ENCODE data around the gene IPO11. TPM values are rescaled to one million over a fixed set of nuclear protein-coding genes. Genes with fewer than 3 reads are reported as not detected.
"Not testable (repeated sequence)": the region's sequence is repeated elsewhere in the genome, so short reads cannot be mapped to it uniquely, and the experiment has no call there.

The IPO11 gene
- total RNA-seq, 1 donor from 2014 or later: 30.3 TPM

- not testable (repeated sequence) for H3K36me3 ChIP-seq (ENCODE audit: control insufficient read depth in 3 of 3, insufficient read depth in 3 of 3, low read length in 3 of 3); H3K4me3 ChIP-seq (ENCODE audit: low read length in 3 of 3); H3K4me1 ChIP-seq (ENCODE audit: control insufficient read depth in 3 of 3, insufficient read depth in 3 of 3, low read length in 3 of 3); H3K9ac ChIP-seq (ENCODE audit: low read depth in 1 of 3, low read length in 3 of 3); H3K9me3 ChIP-seq (ENCODE audit: control insufficient read depth in 3 of 3, low read length in 3 of 3); H3K27me3 ChIP-seq (ENCODE audit: control insufficient read depth in 3 of 3, insufficient read depth in 3 of 3, low read length in 3 of 3); H3K27ac ChIP-seq (ENCODE audit: low read depth, low read length)
These were observed 211.9 kb downstream of the IPO11 start for GRCh38 chr5:62624436-62624835.

GRCh38 chr5:62626534-62626933 lies 214.0 kb downstream of the IPO11 start:
- no peaks in the 10 kb centered on the region for H3K9me3 ChIP-seq (ENCODE audit: control insufficient read depth in 3 of 3, low read length in 3 of 3)
- H3K4me1 ChIP-seq (ENCODE audit: control insufficient read depth in 3 of 3, insufficient read depth in 3 of 3, low read length in 3 of 3): no peaks in the 10 kb centered on the region
- H3K27me3 ChIP-seq (ENCODE audit: control insufficient read depth in 3 of 3, insufficient read depth in 3 of 3, low read length in 3 of 3): no peaks in the 10 kb centered on the region
- H3K9ac ChIP-seq (ENCODE audit: low read depth in 1 of 3, low read length in 3 of 3): no peak overlapping the region
- H3K4me3 ChIP-seq (ENCODE audit: low read length in 3 of 3): no peak overlapping the region
- H3K27ac ChIP-seq (ENCODE audit: low read depth, low read length): no peak overlapping the region
- peaks cover 5 to 14% (median 6%) of the 10 kb centered on the region in 3 donors for H3K36me3 ChIP-seq (ENCODE audit: control insufficient read depth in 3 of 3, insufficient read depth in 3 of 3, low read length in 3 of 3)

GRCh38 chr5:62627121-62627520 lies 214.6 kb downstream of the IPO11 start:
- Histone ChIP-seq H3K36me3 (ENCODE audit: control insufficient read depth in 3 of 3, insufficient read depth in 3 of 3, low read length in 3 of 3) (peaks cover 5 to 14% (median 6%) of the 10 kb centered on the region in 3 donors), H3K27ac (ENCODE audit: low read depth, low read length) (no peak overlapping the region), H3K4me1 (ENCODE audit: control insufficient read depth in 3 of 3, insufficient read depth in 3 of 3, low read length in 3 of 3) (no peaks in the 10 kb centered on the region), H3K9me3 (ENCODE audit: control insufficient read depth in 3 of 3, low read length in 3 of 3) (no peaks in the 10 kb centered on the region), H3K4me3 (ENCODE audit: low read length in 3 of 3) (no peak overlapping the region), H3K27me3 (ENCODE audit: control insufficient read depth in 3 of 3, insufficient read depth in 3 of 3, low read length in 3 of 3) (no peaks in the 10 kb centered on the region), H3K9ac (ENCODE audit: low read depth in 1 of 3, low read length in 3 of 3) (no peak overlapping the region)

- Histone ChIP-seq H3K9ac (ENCODE audit: low read depth in 1 of 3, low read length in 3 of 3) (no peak overlapping the region), H3K4me3 (ENCODE audit: low read length in 3 of 3) (no peak overlapping the region), H3K4me1 (ENCODE audit: control insufficient read depth in 3 of 3, insufficient read depth in 3 of 3, low read length in 3 of 3) (no peaks in the 10 kb centered on the region), H3K27me3 (ENCODE audit: control insufficient read depth in 3 of 3, insufficient read depth in 3 of 3, low read length in 3 of 3) (no peaks in the 10 kb centered on the region), H3K36me3 (ENCODE audit: control insufficient read depth in 3 of 3, insufficient read depth in 3 of 3, low read length in 3 of 3) (peaks cover 5 to 14% (median 6%) of the 10 kb centered on the region in 3 donors), H3K9me3 (ENCODE audit: control insufficient read depth in 3 of 3, low read length in 3 of 3) (no peaks in the 10 kb centered on the region), H3K27ac (ENCODE audit: low read depth, low read length) (no peak overlapping the region)
These were observed 215.3 kb downstream of the IPO11 start for GRCh38 chr5:62627901-62628300.

GRCh38 chr5:62631909-62632580 lies 219.5 kb downstream of the IPO11 start:
- Histone ChIP-seq H3K4me3 (ENCODE audit: low read length in 3 of 3) (no peak overlapping the region), H3K27me3 (ENCODE audit: control insufficient read depth in 3 of 3, insufficient read depth in 3 of 3, low read length in 3 of 3) (no peaks in the 10 kb centered on the region), H3K36me3 (ENCODE audit: control insufficient read depth in 3 of 3, insufficient read depth in 3 of 3, low read length in 3 of 3) (peaks cover 2 to 12% (median 4%) of the 10 kb centered on the region in 3 donors), H3K9me3 (ENCODE audit: control insufficient read depth in 3 of 3, low read length in 3 of 3) (no peaks in the 10 kb centered on the region), H3K4me1 (ENCODE audit: control insufficient read depth in 3 of 3, insufficient read depth in 3 of 3, low read length in 3 of 3) (no peaks in the 10 kb centered on the region), H3K9ac (ENCODE audit: low read depth in 1 of 3, low read length in 3 of 3) (no peak overlapping the region), H3K27ac (ENCODE audit: low read depth, low read length) (no peak overlapping the region)

GRCh38 chr5:62633243-62633642 lies 220.7 kb downstream of the IPO11 start:
- H3K9me3 ChIP-seq (ENCODE audit: control insufficient read depth in 3 of 3, low read length in 3 of 3): no peaks in the 10 kb centered on the region

GRCh38 chr5:62640446-62640845 lies 227.9 kb downstream of the IPO11 start:
- no peaks in the 10 kb centered on the region for H3K36me3 ChIP-seq (ENCODE audit: control insufficient read depth in 3 of 3, insufficient read depth in 3 of 3, low read length in 3 of 3)
- no peak overlapping the region for H3K9ac ChIP-seq (ENCODE audit: low read depth in 1 of 3, low read length in 3 of 3)
- H3K4me1 ChIP-seq (ENCODE audit: control insufficient read depth in 3 of 3, insufficient read depth in 3 of 3, low read length in 3 of 3): no peaks in the 10 kb centered on the region
- H3K4me3 ChIP-seq (ENCODE audit: low read length in 3 of 3): no peak overlapping the region
- H3K27me3 ChIP-seq (ENCODE audit: control insufficient read depth in 3 of 3, insufficient read depth in 3 of 3, low read length in 3 of 3): no peaks in the 10 kb centered on the region
- H3K9me3 ChIP-seq (ENCODE audit: control insufficient read depth in 3 of 3, low read length in 3 of 3): no peaks in the 10 kb centered on the region
- no peak overlapping the region for H3K27ac ChIP-seq (ENCODE audit: low read depth, low read length)

More at GRCh38 chr5:62633243-62633642, 220.7 kb downstream of the IPO11 start:
- Histone ChIP-seq H3K27ac (ENCODE audit: low read depth, low read length) (no peak overlapping the region), H3K4me1 (ENCODE audit: control insufficient read depth in 3 of 3, insufficient read depth in 3 of 3, low read length in 3 of 3) (no peaks in the 10 kb centered on the region), H3K27me3 (ENCODE audit: control insufficient read depth in 3 of 3, insufficient read depth in 3 of 3, low read length in 3 of 3) (no peaks in the 10 kb centered on the region), H3K36me3 (ENCODE audit: control insufficient read depth in 3 of 3, insufficient read depth in 3 of 3, low read length in 3 of 3) (peaks cover 0 to 8% (median 0%) of the 10 kb centered on the region in 3 donors), H3K4me3 (ENCODE audit: low read length in 3 of 3) (no peak overlapping the region), H3K9ac (ENCODE audit: low read depth in 1 of 3, low read length in 3 of 3) (no peak overlapping the region)

- Histone ChIP-seq H3K9me3 (ENCODE audit: control insufficient read depth in 3 of 3, low read length in 3 of 3) (no peaks in the 10 kb centered on the region), H3K27me3 (ENCODE audit: control insufficient read depth in 3 of 3, insufficient read depth in 3 of 3, low read length in 3 of 3) (no peaks in the 10 kb centered on the region), H3K9ac (ENCODE audit: low read depth in 1 of 3, low read length in 3 of 3) (no peak overlapping the region), H3K36me3 (ENCODE audit: control insufficient read depth in 3 of 3, insufficient read depth in 3 of 3, low read length in 3 of 3) (no peaks in the 10 kb centered on the region), H3K4me3 (ENCODE audit: low read length in 3 of 3) (no peak overlapping the region), H3K4me1 (ENCODE audit: control insufficient read depth in 3 of 3, insufficient read depth in 3 of 3, low read length in 3 of 3) (no peaks in the 10 kb centered on the region), H3K27ac (ENCODE audit: low read depth, low read length) (no peak overlapping the region)
These were observed 229.9 kb downstream of the IPO11 start for GRCh38 chr5:62642468-62642867.

GRCh38 chr5:62643556-62644451 lies 231.2 kb downstream of the IPO11 start:
- H3K4me1 ChIP-seq (ENCODE audit: control insufficient read depth in 3 of 3, insufficient read depth in 3 of 3, low read length in 3 of 3): no peaks in the 10 kb centered on the region
- H3K27ac ChIP-seq (ENCODE audit: low read depth, low read length): no peak overlapping the region
- H3K36me3 ChIP-seq (ENCODE audit: control insufficient read depth in 3 of 3, insufficient read depth in 3 of 3, low read length in 3 of 3): no peaks in the 10 kb centered on the region
- no peak overlapping the region for H3K4me3 ChIP-seq (ENCODE audit: low read length in 3 of 3)
- no peaks in the 10 kb centered on the region for H3K9me3 ChIP-seq (ENCODE audit: control insufficient read depth in 3 of 3, low read length in 3 of 3)
- H3K27me3 ChIP-seq (ENCODE audit: control insufficient read depth in 3 of 3, insufficient read depth in 3 of 3, low read length in 3 of 3): no peaks in the 10 kb centered on the region
- no peak overlapping the region for H3K9ac ChIP-seq (ENCODE audit: low read depth in 1 of 3, low read length in 3 of 3)

- H3K4me3 ChIP-seq (ENCODE audit: low read length in 3 of 3): no peak overlapping the region
- H3K9ac ChIP-seq (ENCODE audit: low read depth in 1 of 3, low read length in 3 of 3): no peak overlapping the region
- no peaks in the 10 kb centered on the region for H3K27me3 ChIP-seq (ENCODE audit: control insufficient read depth in 3 of 3, insufficient read depth in 3 of 3, low read length in 3 of 3)
- H3K9me3 ChIP-seq (ENCODE audit: control insufficient read depth in 3 of 3, low read length in 3 of 3): no peaks in the 10 kb centered on the region
- H3K27ac ChIP-seq (ENCODE audit: low read depth, low read length): no peak overlapping the region
- no peaks in the 10 kb centered on the region for H3K4me1 ChIP-seq (ENCODE audit: control insufficient read depth in 3 of 3, insufficient read depth in 3 of 3, low read length in 3 of 3)
- no peaks in the 10 kb centered on the region for H3K36me3 ChIP-seq (ENCODE audit: control insufficient read depth in 3 of 3, insufficient read depth in 3 of 3, low read length in 3 of 3)
These were observed 232.7 kb downstream of the IPO11 start for GRCh38 chr5:62645223-62645622.
